Lung (tissue), 12 donors: ENCODE data around the gene TXNDC8. TPM values are rescaled to one million over a fixed set of nuclear protein-coding genes. Genes with fewer than 3 reads are reported as not detected.

ENCODE experiments used
- ATAC-seq: fragments of 200-7000 bp; cut with Tn5 transposase; one replicate; pipeline ENCODE4 v1.9.1; 2020; ENCODE audit warnings: moderate number of reproducible peaks; ENCODE audit not compliant: insufficient read depth, low FRiP score
- DNase-seq, 3 donors: peaks; one replicate each; pipeline ENCODE4 v3.0.0-alpha.2; 2013 to 2017
- H3K27ac ChIP-seq, 2 donors: one replicate each; pipeline ENCODE4 v1.5.1; 2013; ENCODE audit warnings: mild to moderate bottlenecking in 2 of 2, moderate library complexity in 2 of 2, control low read depth in 1 of 2, inconsistent platforms in 1 of 2, low read depth in 1 of 2, low read length in 1 of 2
- H3K27me3 ChIP-seq, 3 donors: one replicate each; pipeline ENCODE4 v1.5.1; 2013; ENCODE audit warnings: low read length in 2 of 3; ENCODE audit not compliant: control insufficient read depth in 3 of 3, insufficient read depth in 3 of 3
- H3K36me3 ChIP-seq, 4 donors: one replicate each; pipeline ENCODE4 v1.5.1; 2013; ENCODE audit warnings: low read length in 4 of 4, mild to moderate bottlenecking in 1 of 4, moderate library complexity in 1 of 4; ENCODE audit not compliant: control insufficient read depth in 4 of 4, insufficient read depth in 4 of 4
- H3K4me1 ChIP-seq, 5 donors: one replicate each; pipeline ENCODE4 v1.5.1; 2013; ENCODE audit warnings: low read length in 5 of 5, mild to moderate bottlenecking in 2 of 5, moderate library complexity in 1 of 5; ENCODE audit not compliant: control insufficient read depth in 5 of 5, insufficient read depth in 5 of 5
- H3K4me3 ChIP-seq: one replicate; pipeline ENCODE4 v1.5.1; 2013; ENCODE audit warnings: mild to moderate bottlenecking, control low read depth, moderate library complexity
- H3K9ac ChIP-seq, 2 donors: one replicate each; pipeline ENCODE4 v1.5.1; 2013; ENCODE audit warnings: low read length in 2 of 2, control low read depth in 1 of 2; ENCODE audit not compliant: insufficient read depth in 1 of 2
- H3K9me3 ChIP-seq, 4 donors: one replicate each; pipeline ENCODE4 v1.5.1; 2013; ENCODE audit warnings: low read length in 3 of 4, mild to moderate bottlenecking in 1 of 4, moderate library complexity in 1 of 4; ENCODE audit not compliant: control insufficient read depth in 4 of 4, insufficient read depth in 3 of 4
- CTCF ChIP-seq: IDR thresholded peaks from 2 replicates; pipeline ENCODE4 v1.5.1; 2012; ENCODE audit warnings: mild to moderate bottlenecking; ENCODE audit errors: control extremely low read depth, extremely low read depth
- WGBS, 2 donors: extraction: QIAGEN DNeasy Blood & Tissue Kit; methylation state at CpG; one replicate each; pipeline ENCODE4 v1.1.7; 2013; 5-methylcytosine and 5-hydroxymethylcytosine counted together
- polyA plus RNA-seq, 2 donors: library from polyadenylated mRNA; stranded (reverse); fragments of 200-250 nt; gene quantifications; one replicate each; pipeline ENCODE4 v1.2.1, GENCODE V29; 2013
- total RNA-seq, 2 donors: library from RNA; depleted of rRNA in 1 of 2; stranded (reverse); fragments of >200 nt in 1 of 2; gene quantifications; one replicate each; pipeline ENCODE4 v1.2.1, GENCODE V29; 2014 to 2021
- donor health status: control.
- donor health status: control.
- donor health status: Bipolar disorder and iron deficiency.
- donor health status: healthy.
- donor health status: DM: yes; HTN: yes; CAD: no.

TXNDC8 gene
- total and polyA plus RNA-seq, 4 donors: not detected

GRCh38 chr9:110259566-110259965, 78.1 kb downstream of the TXNDC8 start:
- H3K9me3 ChIP-seq: no peaks in the 10 kb centered on the region
- no peak for ATAC-seq

GRCh38 chr9:110258690-110259091, 79.0 kb downstream of the TXNDC8 start:
- no peaks in the 10 kb centered on the region for H3K36me3 ChIP-seq
- no peak overlapping the region for H3K27ac ChIP-seq
- peaks cover 3 to 19% (median 6%) of the 10 kb centered on the region in 5 donors for H3K4me1 ChIP-seq
- DNase-seq (no peak), ATAC-seq (no peak)
- H3K27me3 ChIP-seq: no peaks in the 10 kb centered on the region
- 84 to 85% methylated on average over 3 of the region's 3 CpGs for WGBS, 2 donors
- no peaks in the 10 kb centered on the region for H3K9me3 ChIP-seq
- TF ChIP-seq CTCF: no peak
- H3K9ac ChIP-seq: no peak overlapping the region
- no peak overlapping the region for H3K4me3 ChIP-seq

More at GRCh38 chr9:110259566-110259965, 78.1 kb downstream of the TXNDC8 start:
- no peak overlapping the region for H3K27ac ChIP-seq
- no peak for DNase-seq
- no peak overlapping the region for H3K9ac ChIP-seq
- no peak for TF ChIP-seq CTCF
- WGBS, 2 donors: 82 to 94% methylated on average over 2 of the region's 2 CpGs
- H3K4me1 ChIP-seq: peaks cover 3 to 15% (median 6%) of the 10 kb centered on the region in 5 donors
- no peaks in the 10 kb centered on the region for H3K27me3 ChIP-seq
- no peaks in the 10 kb centered on the region for H3K36me3 ChIP-seq
- no peak overlapping the region for H3K4me3 ChIP-seq

- no peak overlapping the region for H3K9ac ChIP-seq
- no peaks in the 10 kb centered on the region for H3K36me3 ChIP-seq
- H3K4me1 ChIP-seq: peaks cover 3 to 19% (median 6%) of the 10 kb centered on the region in 5 donors
- no peaks in the 10 kb centered on the region for H3K27me3 ChIP-seq
- peak overlapping the region in 1 of 2 donors; percentile 96 for H3K27ac ChIP-seq
- no peak for TF ChIP-seq CTCF
- no peaks in the 10 kb centered on the region for H3K9me3 ChIP-seq
- ATAC-seq (no peak), DNase-seq (no peak)
- no peak overlapping the region for H3K4me3 ChIP-seq
- WGBS, 2 donors: 86 to 88% methylated on average over 1 of the region's 1 CpG
Measured at GRCh38 chr9:110257956-110258355, 79.7 kb downstream of the TXNDC8 start.

GRCh38 chr9:110257097-110257841, 80.4 kb downstream of the TXNDC8 start:
- peak overlapping the region; percentile 61 to 96 for H3K27ac ChIP-seq
- WGBS, 2 donors: 11% methylated on average over 14 of the region's 14 CpGs
- no peaks in the 10 kb centered on the region for H3K9me3 ChIP-seq
- H3K4me3 ChIP-seq: peak overlapping the region; percentile 73
- no peak for TF ChIP-seq CTCF
- H3K9ac ChIP-seq: peak overlapping the region; percentile 68 to 90
- no peaks in the 10 kb centered on the region for H3K36me3 ChIP-seq
- no peak for ATAC-seq
- no peaks in the 10 kb centered on the region for H3K27me3 ChIP-seq
- peak in 2 of 3 donors; percentile 13 to 25 for DNase-seq
- H3K4me1 ChIP-seq: peaks cover 3 to 19% (median 6%) of the 10 kb centered on the region in 5 donors
